ENCODE results near the gene SMCO1. TPM values are rescaled to one million over a fixed set of nuclear protein-coding genes. Genes with fewer than 3 reads are reported as not detected.
"Not testable (repeated sequence)": the region's sequence is repeated elsewhere in the genome, so short reads cannot be mapped to it uniquely, and the experiment has no call there.

SMCO1 gene
- total RNA-seq, 4 donors from 2014 or later = not detected

DNA sequence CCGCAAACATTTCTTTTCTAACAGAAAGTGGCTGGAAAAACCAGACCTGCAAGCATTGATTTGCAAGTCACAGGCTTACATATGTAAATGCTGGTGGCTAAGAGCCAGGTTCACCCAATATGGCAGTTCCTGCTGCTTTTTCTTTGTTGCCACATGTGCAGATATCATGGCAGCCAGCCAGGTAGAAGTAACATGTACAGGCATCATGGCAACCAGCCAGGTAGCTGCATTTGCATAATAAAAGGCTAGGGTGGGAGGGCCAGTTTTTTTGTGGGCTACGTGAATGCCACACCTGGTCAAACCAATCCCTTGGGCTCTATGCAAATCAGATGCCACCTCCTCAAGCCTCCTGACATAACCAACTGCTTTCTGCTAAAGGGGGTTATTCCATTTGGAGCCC, 2.8 kb upstream of the SMCO1 start:
- TF ChIP-seq CTCF (IDR thresholded peaks at IDR 0.05) (no peak), EP300 (IDR thresholded peaks at IDR 0.05) (no peak), POLR2A (IDR thresholded peaks at IDR 0.05) (no peak), POLR2AphosphoS5 (IDR thresholded peaks at IDR 0.05) (no peak)
- ATAC-seq = no peak
- Histone ChIP-seq H3K27me3 (no peaks in the 10 kb centered on the region), H3K9me3 (peaks cover 0 to 37% (median 0%) of the 10 kb centered on the region in 3 donors), H3K36me3 (no peaks in the 10 kb centered on the region), H3K4me3 (no peak overlapping the region), H3K27ac (no peak overlapping the region), H3K4me1 (peaks cover 0 to 6% (median 0%) of the 10 kb centered on the region in 3 donors)
- 80 to 100% methylated on average over 1 to 2 of the region's 2 CpGs for whole genome bisulfite sequencing, 2 donors (ENCODE audit: low coverage in 1 of 2)

DNA sequence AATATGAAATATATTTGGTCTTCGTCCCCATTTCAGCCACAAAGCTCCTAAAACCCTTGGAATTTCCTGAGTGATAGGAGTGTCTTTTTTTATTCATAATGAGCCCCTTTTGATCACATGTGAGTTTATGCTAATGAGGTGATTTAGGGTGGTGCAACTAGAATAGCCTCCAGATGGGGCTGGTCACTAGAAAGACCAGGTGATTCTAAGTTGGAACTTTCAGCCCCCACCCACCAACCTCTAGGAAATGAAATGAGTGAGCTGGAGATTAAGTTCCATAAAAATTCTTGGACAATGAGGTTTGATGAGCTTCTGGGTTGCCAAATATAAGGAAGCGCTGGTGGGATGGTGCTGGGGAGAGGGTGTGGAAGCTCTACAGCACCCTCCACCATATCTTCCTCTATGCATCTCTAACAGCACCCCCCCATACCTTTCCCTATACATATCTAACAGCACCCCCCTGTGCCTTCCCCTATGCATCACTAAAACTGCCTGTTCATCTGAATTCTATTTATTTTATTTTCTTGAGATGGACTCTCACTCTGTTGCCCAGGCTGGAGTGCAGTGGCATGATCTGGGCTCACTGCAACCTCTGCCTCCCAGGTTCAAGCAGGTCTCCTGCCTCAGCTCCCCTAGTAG, 2.1 kb upstream of the SMCO1 start:
- H3K9me3 ChIP-seq = peaks cover 0 to 37% (median 0%) of the 10 kb centered on the region in 3 donors
- ATAC-seq = no peak
- TF ChIP-seq CTCF (IDR thresholded peaks at IDR 0.05) (no peak), POLR2AphosphoS5 (IDR thresholded peaks at IDR 0.05) (no peak), EP300 (IDR thresholded peaks at IDR 0.05) (no peak), POLR2A (IDR thresholded peaks at IDR 0.05) (no peak)

GRCh38 chr3:196514350-196514716, 813 bp downstream of the SMCO1 start:
- Histone ChIP-seq H3K27me3 (no peaks in the 10 kb centered on the region), H3K36me3 (no peaks in the 10 kb centered on the region), H3K4me3 (no peak overlapping the region), H3K9me3 (peaks cover 0 to 14% (median 0%) of the 10 kb centered on the region in 3 donors), H3K4me1 (peaks cover 0 to 6% (median 0%) of the 10 kb centered on the region in 3 donors), H3K27ac (no peak overlapping the region)
- no peak for ATAC-seq
- WGBS, 2 donors (ENCODE audit: low coverage in 1 of 2) = 100% methylated on average over 1 of the region's 1 CpG; no CpG with 5 or more reads in 1 of the 2 donors
- TF ChIP-seq EP300 (IDR thresholded peaks at IDR 0.05) (no peak), POLR2AphosphoS5 (IDR thresholded peaks at IDR 0.05) (no peak), POLR2A (IDR thresholded peaks at IDR 0.05) (no peak), CTCF (IDR thresholded peaks at IDR 0.05) (no peak)

More for the DNA sequence above, 2.1 kb upstream of the SMCO1 start:
- Histone ChIP-seq H3K4me1 (peaks cover 0 to 6% (median 0%) of the 10 kb centered on the region in 3 donors), H3K4me3 (no peak overlapping the region), H3K27ac (no peak overlapping the region), H3K36me3 (no peaks in the 10 kb centered on the region), H3K27me3 (no peaks in the 10 kb centered on the region)
- WGBS, 2 donors (ENCODE audit: low coverage in 1 of 2) = 82 to 93% methylated on average over 2 of the region's 2 CpGs

DNA sequence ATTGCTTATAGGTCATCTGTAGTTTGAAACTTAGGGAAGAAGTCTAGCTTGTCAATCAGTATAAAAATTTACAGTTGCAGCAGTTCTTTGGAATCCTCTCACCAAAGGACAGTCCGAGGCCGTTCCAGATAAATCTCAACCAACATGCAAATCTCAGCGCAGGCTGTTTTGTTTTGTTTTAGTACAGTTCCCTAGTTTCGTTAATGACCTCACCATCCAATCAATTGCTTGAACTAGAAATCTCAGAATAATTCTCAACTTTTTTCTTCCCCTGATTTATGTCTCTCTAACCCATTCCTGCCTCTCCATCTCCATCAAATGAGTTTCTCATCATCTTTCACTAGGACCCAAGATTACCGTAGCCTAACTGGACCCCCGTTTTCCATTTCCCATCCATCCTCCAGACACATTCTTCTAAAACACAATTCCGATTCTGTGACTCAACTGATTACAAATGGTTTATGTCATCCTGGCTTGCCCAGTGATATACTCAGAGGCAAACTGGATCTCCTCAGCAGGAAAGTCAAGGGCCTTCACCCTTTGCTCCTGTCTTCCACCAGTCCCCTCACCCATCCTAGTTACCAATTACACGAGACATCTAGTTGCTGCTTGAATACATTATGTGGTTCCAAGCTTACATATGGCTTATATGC, 1.3 kb downstream of the SMCO1 start:
- peaks cover 0 to 9% (median 0%) of the 10 kb centered on the region in 3 donors for H3K9me3 ChIP-seq
- peaks cover 0 to 6% (median 0%) of the 10 kb centered on the region in 3 donors for H3K4me1 ChIP-seq
- H3K36me3 ChIP-seq = no peaks in the 10 kb centered on the region
- no peaks in the 10 kb centered on the region for H3K27me3 ChIP-seq
- no peak for TF ChIP-seq EP300 (IDR thresholded peaks at IDR 0.05)
- TF ChIP-seq POLR2A (IDR thresholded peaks at IDR 0.05) = no peak
- no peak for TF ChIP-seq POLR2AphosphoS5 (IDR thresholded peaks at IDR 0.05)
- no peak for TF ChIP-seq CTCF (IDR thresholded peaks at IDR 0.05)
- no peak overlapping the region for H3K27ac ChIP-seq
- no peak overlapping the region for H3K4me3 ChIP-seq
- ATAC-seq = no peak
- WGBS, 2 donors (ENCODE audit: low coverage in 1 of 2) = 75 to 86% methylated on average over 5 to 8 of the region's 8 CpGs

DNA sequence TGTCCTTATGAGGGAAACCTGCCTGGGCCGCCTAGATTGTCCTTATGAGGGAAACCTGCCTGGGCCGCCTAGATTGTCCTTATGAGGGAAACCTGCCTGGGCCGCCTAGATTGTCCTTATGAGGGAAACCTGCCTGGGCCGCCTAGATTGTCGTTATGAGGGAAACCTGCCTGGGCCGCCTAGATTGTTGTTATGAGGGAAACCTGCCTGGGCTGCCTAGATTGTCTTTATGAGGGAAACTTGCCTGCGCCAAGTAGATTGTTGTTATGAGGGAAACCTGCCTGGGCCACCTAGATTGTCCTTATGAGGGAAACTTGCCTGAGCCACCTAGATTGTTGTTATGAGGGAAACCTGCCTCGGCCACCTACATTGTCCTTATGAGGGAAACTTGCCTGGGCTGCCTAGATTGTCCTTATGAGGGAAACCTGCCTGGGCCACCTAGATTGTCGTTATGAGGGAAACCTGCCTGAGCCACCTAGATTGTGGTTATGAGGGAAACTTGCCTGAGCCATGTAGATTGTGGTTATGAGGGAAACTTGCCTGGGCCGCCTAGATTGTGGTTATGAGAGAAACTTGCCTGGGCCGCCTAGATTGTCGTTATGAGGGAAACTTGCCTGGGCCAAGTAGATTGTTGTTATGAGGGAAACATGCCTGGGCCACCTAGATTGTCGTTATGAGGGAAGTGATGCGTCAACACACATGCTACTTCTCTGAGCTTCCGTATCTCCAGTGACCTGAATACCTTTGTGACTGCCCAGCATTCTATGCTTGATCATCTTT, 3.3 kb downstream of the SMCO1 start:
- not testable (repeated sequence) for H3K9me3 ChIP-seq, H3K4me1 ChIP-seq, ATAC-seq, H3K27me3 ChIP-seq, H3K4me3 ChIP-seq, H3K36me3 ChIP-seq, H3K27ac ChIP-seq
- WGBS, 2 donors (ENCODE audit: low coverage in 1 of 2) = 87 to 100% methylated on average over 3 to 7 of the region's 15 CpGs

- H3K9me3 ChIP-seq, H3K4me3 ChIP-seq, H3K27me3 ChIP-seq, H3K27ac ChIP-seq, H3K4me1 ChIP-seq, H3K36me3 ChIP-seq, ATAC-seq: not testable (repeated sequence)
- WGBS, 2 donors (ENCODE audit: low coverage in 1 of 2) = 100% methylated on average over 1 of the region's 1 CpG; no CpG with 5 or more reads in 1 of the 2 donors
Measured at GRCh38 chr3:196511108-196511507, 4.0 kb downstream of the SMCO1 start.

Data from gastroesophageal sphincter (tissue), 4 donors.